Vagina (tissue), 2 donors: Measurements from ENCODE around the gene TBX3. TPM values are rescaled to one million over a fixed set of nuclear protein-coding genes. Genes with fewer than 3 reads are reported as not detected.

Source experiments
- DNase-seq, 2 donors: peaks; one replicate each; pipeline ENCODE4 v3.0.0-alpha.2; 2017; ENCODE audit errors: extremely low spot score in 2 of 2
- H3K27ac ChIP-seq: fragments of 200-600 bp; sonication (generic); one replicate; pipeline ENCODE4 v1.5.1; 2019
- H3K27me3 ChIP-seq: fragments of 200-600 bp; sonication (generic); one replicate; pipeline ENCODE4 v1.5.1; 2019
- H3K36me3 ChIP-seq, 2 donors: fragments of 200-600 bp; sonication (generic); one replicate each; pipeline ENCODE4 v1.5.1; 2017 to 2019
- H3K4me1 ChIP-seq: fragments of 200-600 bp; sonication (generic); one replicate; pipeline ENCODE4 v1.5.1; 2019
- H3K4me3 ChIP-seq, 2 donors: fragments of 200-600 bp; sonication (generic); 1 replicate in 1 of 2; 2 replicates in 1 of 2; pipeline ENCODE4 v1.5.1; 2016 to 2019
- H3K9me3 ChIP-seq: fragments of 200-600 bp; sonication (generic); one replicate; pipeline ENCODE4 v1.5.1; 2019
- POLR2A ChIP-seq, 2 donors: fragments of 450-650 bp; IDR thresholded peaks; one replicate each; pipeline ENCODE4 v1.6.1; 2017; ENCODE audit warnings: antibody characterized with exemption in 2 of 2, mild to moderate bottlenecking in 2 of 2, moderate library complexity in 2 of 2
- POLR2AphosphoS5 ChIP-seq, 2 donors: sonication (generic); formaldehyde crosslinking; IDR thresholded peaks; one replicate each; pipeline ENCODE4 v1.9.0; 2017; ENCODE audit warnings: antibody characterized with exemption in 2 of 2, mild to moderate bottlenecking in 2 of 2, low read depth in 1 of 2; ENCODE audit not compliant: insufficient read depth in 1 of 2
- intact Hi-C: fragments of 100-400 bp; cut with DNase I; formaldehyde crosslinking; loops from one replicate; pipeline ENCODE4 v1.15.1; 2023
- total RNA-seq: library from RNA; depleted of rRNA; stranded (reverse); fragments of >200 nt; gene quantifications from one replicate; pipeline ENCODE4 v1.2.3, GENCODE V29; 2016
- TF ChIP-seq, protein P1 (sequence below), 3 experiments: fragments of 450-650 bp in 2 of 3; fragments of 200-600 bp in 1 of 3; sonication (generic) in 1 of 3; IDR thresholded peaks; one replicate each; pipeline ENCODE4 v1.5.1; 2017 to 2019; ENCODE audit warnings: antibody characterized with exemption in 3 of 3, mild to moderate bottlenecking in 2 of 3, moderate library complexity in 2 of 3

Gene TBX3
- total RNA-seq, 1 donor from 2014 or later: 57.0 TPM

DNA sequence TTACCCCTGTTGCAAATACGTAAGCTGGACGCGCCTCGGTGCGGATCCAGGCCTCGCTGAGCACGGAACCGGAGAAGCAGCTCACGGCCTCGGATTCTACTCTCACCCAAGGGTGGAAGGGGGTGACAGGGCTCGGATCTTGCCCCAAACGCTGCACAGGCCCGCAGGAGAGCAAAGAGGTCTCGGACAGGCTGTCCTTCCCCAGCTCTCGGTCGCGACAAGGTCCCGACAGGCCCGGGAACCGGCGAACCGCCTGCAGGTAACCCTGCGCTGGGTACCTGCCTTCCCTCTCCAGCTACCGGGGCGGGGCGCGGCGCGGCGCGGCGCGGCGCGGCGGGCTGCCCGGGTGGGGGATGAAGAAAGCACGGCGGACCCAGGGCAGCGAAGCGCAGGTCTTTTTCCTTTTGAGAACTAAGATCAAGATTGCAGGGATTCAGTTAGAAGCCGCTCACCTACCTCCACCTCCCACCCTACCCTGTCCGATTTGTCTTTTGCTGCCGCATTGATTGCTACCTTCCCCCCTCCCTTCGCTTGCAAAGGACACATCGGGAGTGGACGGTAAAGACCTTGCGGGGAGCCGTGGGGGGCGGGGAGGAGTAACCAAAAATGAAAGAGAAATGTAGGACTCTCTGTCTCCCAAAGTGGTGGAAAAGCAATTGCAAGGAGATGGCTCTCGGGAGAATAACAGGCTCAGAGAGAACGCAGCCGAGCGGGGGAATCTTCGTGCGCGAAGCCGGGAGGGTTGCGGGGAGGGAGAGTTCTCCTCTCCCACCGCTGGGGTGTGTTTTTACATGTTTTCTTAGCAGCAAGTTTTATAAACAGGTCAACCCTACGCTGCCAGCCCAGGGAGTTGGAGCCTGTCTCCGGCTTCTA lies 8.4 kb upstream of the TBX3 start:
- H3K4me3 ChIP-seq: peak overlapping the region; percentile 58 to 63
- intact Hi-C loops: no loop called here
- TF ChIP-seq, protein P1, sequence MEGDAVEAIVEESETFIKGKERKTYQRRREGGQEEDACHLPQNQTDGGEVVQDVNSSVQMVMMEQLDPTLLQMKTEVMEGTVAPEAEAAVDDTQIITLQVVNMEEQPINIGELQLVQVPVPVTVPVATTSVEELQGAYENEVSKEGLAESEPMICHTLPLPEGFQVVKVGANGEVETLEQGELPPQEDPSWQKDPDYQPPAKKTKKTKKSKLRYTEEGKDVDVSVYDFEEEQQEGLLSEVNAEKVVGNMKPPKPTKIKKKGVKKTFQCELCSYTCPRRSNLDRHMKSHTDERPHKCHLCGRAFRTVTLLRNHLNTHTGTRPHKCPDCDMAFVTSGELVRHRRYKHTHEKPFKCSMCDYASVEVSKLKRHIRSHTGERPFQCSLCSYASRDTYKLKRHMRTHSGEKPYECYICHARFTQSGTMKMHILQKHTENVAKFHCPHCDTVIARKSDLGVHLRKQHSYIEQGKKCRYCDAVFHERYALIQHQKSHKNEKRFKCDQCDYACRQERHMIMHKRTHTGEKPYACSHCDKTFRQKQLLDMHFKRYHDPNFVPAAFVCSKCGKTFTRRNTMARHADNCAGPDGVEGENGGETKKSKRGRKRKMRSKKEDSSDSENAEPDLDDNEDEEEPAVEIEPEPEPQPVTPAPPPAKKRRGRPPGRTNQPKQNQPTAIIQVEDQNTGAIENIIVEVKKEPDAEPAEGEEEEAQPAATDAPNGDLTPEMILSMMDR (IDR thresholded peaks at IDR 0.05): no peak
- TF ChIP-seq POLR2A (IDR thresholded peaks at IDR 0.05) (no peak), POLR2AphosphoS5 (IDR thresholded peaks at IDR 0.05; ENCODE audit: insufficient read depth in 1 of 2, low read depth in 1 of 2) (no peak)
- no peaks in the 10 kb centered on the region for H3K9me3 ChIP-seq
- peaks cover 28% of the 10 kb centered on the region for H3K4me1 ChIP-seq
- H3K27me3 ChIP-seq: no peaks in the 10 kb centered on the region
- DNase-seq: no peak
- peak overlapping the region; percentile 88 for H3K27ac ChIP-seq
- H3K36me3 ChIP-seq: no peaks in the 10 kb centered on the region

DNA sequence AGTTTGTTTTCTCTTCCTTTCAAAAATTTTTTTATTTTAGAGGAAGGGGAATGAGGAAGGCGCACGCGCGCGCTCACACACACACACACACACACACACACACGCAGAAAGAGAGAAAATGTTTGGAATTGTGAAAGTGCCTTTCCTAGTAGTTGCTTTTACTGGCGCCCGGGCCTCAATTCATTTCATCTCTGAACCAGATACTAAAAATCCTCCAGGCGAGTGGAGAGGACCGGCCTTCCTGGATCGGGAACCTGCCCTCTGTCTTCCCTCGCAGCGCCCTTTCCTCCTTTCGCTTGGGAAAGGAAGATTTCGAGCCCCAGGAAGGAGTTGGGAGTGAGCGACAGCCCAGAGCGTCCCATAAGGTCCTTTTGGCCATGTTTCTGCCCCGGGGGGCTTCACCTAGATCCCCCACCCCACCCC lies 7.8 kb upstream of the TBX3 start:
- H3K4me3 ChIP-seq: peak overlapping the region; percentile 58 to 63
- H3K4me1 ChIP-seq: peaks cover 35% of the 10 kb centered on the region
- DNase-seq: no peak
- intact Hi-C loops: no loop called here
- H3K36me3 ChIP-seq: no peaks in the 10 kb centered on the region
- no peaks in the 10 kb centered on the region for H3K27me3 ChIP-seq
- peak overlapping the region; percentile 88 for H3K27ac ChIP-seq
- no peaks in the 10 kb centered on the region for H3K9me3 ChIP-seq
- TF ChIP-seq, protein P1 (IDR thresholded peaks at IDR 0.05): no peak
- no peak for TF ChIP-seq POLR2A (IDR thresholded peaks at IDR 0.05)
- TF ChIP-seq POLR2AphosphoS5 (IDR thresholded peaks at IDR 0.05; ENCODE audit: insufficient read depth in 1 of 2, low read depth in 1 of 2): no peak

- intact Hi-C loops: no loop called here
These were observed 7.2 kb upstream of the TBX3 start for GRCh38 chr12:114691196-114691595.

GRCh38 chr12:114690267-114691135 lies 6.5 kb upstream of the TBX3 start:
- intact Hi-C loops: no loop called here
- Histone ChIP-seq H3K27me3 (no peaks in the 10 kb centered on the region), H3K4me3 (no peak overlapping the region), H3K27ac (peak overlapping the region; percentile 88), H3K4me1 (peaks cover 41% of the 10 kb centered on the region), H3K36me3 (no peaks in the 10 kb centered on the region), H3K9me3 (no peaks in the 10 kb centered on the region)
- DNase-seq: no peak
- no peak for TF ChIP-seq POLR2A (IDR thresholded peaks at IDR 0.05)

More at GRCh38 chr12:114691196-114691595, 7.2 kb upstream of the TBX3 start:
- Histone ChIP-seq H3K4me3 (peak overlapping the region; percentile 58 to 63), H3K27ac (peak overlapping the region; percentile 88), H3K9me3 (no peaks in the 10 kb centered on the region), H3K36me3 (no peaks in the 10 kb centered on the region), H3K27me3 (no peaks in the 10 kb centered on the region), H3K4me1 (peaks cover 40% of the 10 kb centered on the region)
- TF ChIP-seq POLR2AphosphoS5 (IDR thresholded peaks at IDR 0.05; ENCODE audit: insufficient read depth in 1 of 2, low read depth in 1 of 2) (no peak), POLR2A (IDR thresholded peaks at IDR 0.05) (no peak)
- TF ChIP-seq, protein P1 (IDR thresholded peaks at IDR 0.05): no peak
- DNase-seq: no peak

- no peak for DNase-seq
- H3K4me3 ChIP-seq: no peak overlapping the region
- no peaks in the 10 kb centered on the region for H3K36me3 ChIP-seq
- H3K27me3 ChIP-seq: no peaks in the 10 kb centered on the region
- no peak overlapping the region for H3K27ac ChIP-seq
- intact Hi-C loops: no loop called here
- H3K4me1 ChIP-seq: peaks cover 34% of the 10 kb centered on the region
- TF ChIP-seq POLR2A (IDR thresholded peaks at IDR 0.05): no peak
- TF ChIP-seq POLR2AphosphoS5 (IDR thresholded peaks at IDR 0.05; ENCODE audit: insufficient read depth in 1 of 2, low read depth in 1 of 2): no peak
- TF ChIP-seq, protein P1 (IDR thresholded peaks at IDR 0.05): no peak
- H3K9me3 ChIP-seq: no peaks in the 10 kb centered on the region
These were observed 5.4 kb upstream of the TBX3 start for GRCh38 chr12:114689075-114689994.
